Sigmoid colon (tissue), 4 donors: ENCODE results near the gene PUSL1.

Experiments used
- EP300 ChIP-seq, 4 donors: sonication (generic); formaldehyde crosslinking; IDR thresholded peaks; one replicate each; pipeline ENCODE4 v1.6.1; 2017; ENCODE audit warnings: antibody characterized with exemption in 4 of 4
- POLR2A ChIP-seq, 2 donors: fragments of 450-650 bp; IDR thresholded peaks; one replicate each; pipeline ENCODE4 v1.6.1; 2016; ENCODE audit warnings: antibody characterized with exemption in 2 of 2, mild to moderate bottlenecking in 2 of 2, moderate library complexity in 2 of 2
- POLR2AphosphoS5 ChIP-seq, 4 donors: sonication (generic); formaldehyde crosslinking; IDR thresholded peaks; one replicate each; pipeline ENCODE4 v1.6.1; 2017; ENCODE audit warnings: antibody characterized with exemption in 4 of 4
- TF ChIP-seq, protein P1 (sequence below), 4 experiments: fragments of 450-650 bp in 3 of 4; fragments of 200-600 bp in 1 of 4; IDR thresholded peaks; one replicate each; pipeline ENCODE4 v1.5.1; 2016 to 2019; ENCODE audit warnings: antibody characterized with exemption in 4 of 4, mild to moderate bottlenecking in 3 of 4, moderate library complexity in 2 of 4

DNA sequence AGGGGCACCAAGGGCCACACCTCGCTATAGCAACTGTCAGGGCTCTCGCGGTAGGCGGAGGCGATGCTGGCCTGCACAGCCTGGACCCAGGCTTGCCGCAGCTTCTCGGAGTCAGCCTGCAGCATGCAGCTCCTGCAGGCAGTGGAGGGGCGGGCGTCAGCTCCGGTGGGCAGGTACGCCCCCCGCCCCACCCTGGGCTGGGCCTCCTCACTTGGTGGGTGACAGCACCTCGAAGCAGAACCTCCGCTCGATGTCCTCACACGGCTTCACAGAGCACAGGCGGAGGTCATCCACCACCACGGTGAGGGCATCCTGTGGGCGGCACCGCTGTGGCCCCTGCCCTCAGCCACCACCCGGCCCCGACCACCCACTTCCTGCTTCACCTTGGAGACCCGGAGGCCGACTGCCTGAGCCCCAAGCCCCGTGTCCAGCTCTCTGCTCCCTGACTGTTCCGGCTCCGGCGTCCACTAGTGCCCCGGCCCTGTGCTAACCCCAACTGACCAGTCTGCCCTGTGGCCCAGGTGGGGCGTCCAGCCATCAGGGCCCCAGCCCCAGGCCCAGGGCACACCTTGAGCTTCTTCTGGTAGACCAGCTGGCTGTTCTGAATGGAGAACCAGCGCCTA lies 10.5 kb upstream of the PUSL1 start:
- no peak for TF ChIP-seq POLR2AphosphoS5 (IDR thresholded peaks at IDR 0.05)
- TF ChIP-seq, protein P1, sequence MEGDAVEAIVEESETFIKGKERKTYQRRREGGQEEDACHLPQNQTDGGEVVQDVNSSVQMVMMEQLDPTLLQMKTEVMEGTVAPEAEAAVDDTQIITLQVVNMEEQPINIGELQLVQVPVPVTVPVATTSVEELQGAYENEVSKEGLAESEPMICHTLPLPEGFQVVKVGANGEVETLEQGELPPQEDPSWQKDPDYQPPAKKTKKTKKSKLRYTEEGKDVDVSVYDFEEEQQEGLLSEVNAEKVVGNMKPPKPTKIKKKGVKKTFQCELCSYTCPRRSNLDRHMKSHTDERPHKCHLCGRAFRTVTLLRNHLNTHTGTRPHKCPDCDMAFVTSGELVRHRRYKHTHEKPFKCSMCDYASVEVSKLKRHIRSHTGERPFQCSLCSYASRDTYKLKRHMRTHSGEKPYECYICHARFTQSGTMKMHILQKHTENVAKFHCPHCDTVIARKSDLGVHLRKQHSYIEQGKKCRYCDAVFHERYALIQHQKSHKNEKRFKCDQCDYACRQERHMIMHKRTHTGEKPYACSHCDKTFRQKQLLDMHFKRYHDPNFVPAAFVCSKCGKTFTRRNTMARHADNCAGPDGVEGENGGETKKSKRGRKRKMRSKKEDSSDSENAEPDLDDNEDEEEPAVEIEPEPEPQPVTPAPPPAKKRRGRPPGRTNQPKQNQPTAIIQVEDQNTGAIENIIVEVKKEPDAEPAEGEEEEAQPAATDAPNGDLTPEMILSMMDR (IDR thresholded peaks at IDR 0.05), result no peak
- no peak for TF ChIP-seq POLR2A (IDR thresholded peaks at IDR 0.05)
- TF ChIP-seq EP300 (IDR thresholded peaks at IDR 0.05), result no peak
